Tibial artery (tissue), 4 donors: ENCODE measurements around the gene PGAP3.

Experiments used
- DNase-seq, 2 donors: peaks; one replicate each; pipeline ENCODE4 v3.0.0-alpha.2; 2019
- H3K27ac ChIP-seq, 2 donors: fragments of 200-600 bp; sonication (generic) in 1 of 2; 1 replicate in 1 of 2; 2 replicates in 1 of 2; pipeline ENCODE4 v1.5.1; 2018 to 2019; ENCODE audit warnings: mild to moderate bottlenecking in 1 of 2
- H3K27me3 ChIP-seq, 2 donors: fragments of 200-600 bp; sonication (generic) in 1 of 2; one replicate each; pipeline versions ENCODE4 v1.5.1 to v1.6.0; 2016 to 2019
- H3K36me3 ChIP-seq, 3 donors: fragments of 200-600 bp; sonication (generic) in 2 of 3; one replicate each; pipeline ENCODE4 v1.5.1; 2016 to 2019; ENCODE audit warnings: mild to moderate bottlenecking in 2 of 3
- H3K4me1 ChIP-seq, 4 donors: fragments of 200-600 bp; sonication (generic) in 2 of 4; 1 replicate in 3 of 4; 2 replicates in 1 of 4; pipeline ENCODE4 v1.5.1; 2016 to 2019
- H3K4me3 ChIP-seq, 2 donors: fragments of 200-600 bp; sonication (generic) in 1 of 2; 1 replicate in 1 of 2; 2 replicates in 1 of 2; pipeline ENCODE4 v1.5.1; 2018 to 2019; ENCODE audit warnings: mild to moderate bottlenecking in 2 of 2
- H3K9me3 ChIP-seq, 3 donors: fragments of 200-600 bp; sonication (generic) in 1 of 3; one replicate each; pipeline ENCODE4 v1.5.1; 2016 to 2019
- CTCF ChIP-seq, 2 experiments: fragments of 200-600 bp in 1 of 2; fragments of 450-650 bp in 1 of 2; IDR thresholded peaks; one replicate each; pipeline ENCODE4 v1.5.1; 2017 to 2019; ENCODE audit warnings: antibody characterized with exemption in 2 of 2, mild to moderate bottlenecking in 1 of 2, moderate library complexity in 1 of 2
- intact Hi-C: fragments of 100-400 bp; cut with DNase I; formaldehyde crosslinking; loops from one replicate; pipeline ENCODE4 v1.15.0; 2023; ENCODE audit warnings: low total_unique reads

The PGAP3 gene

GRCh38 chr17:39722965-39723848 is 35.4 kb upstream of the PGAP3 start:
- TF ChIP-seq CTCF (IDR thresholded peaks at IDR 0.05): no peak
- Histone ChIP-seq H3K4me1 (no peaks in the 10 kb centered on the region), H3K27ac (no peak overlapping the region), H3K27me3 (no peaks in the 10 kb centered on the region), H3K9me3 (no peaks in the 10 kb centered on the region), H3K36me3 (peaks cover 59 to 97% (median 69%) of the 10 kb centered on the region in 3 donors), H3K4me3 (no peak overlapping the region)
- DNase-seq: no peak
- intact Hi-C loops: no loop called here

GRCh38 chr17:39722104-39722503 is 34.2 kb upstream of the PGAP3 start:
- intact Hi-C loops: no loop called here
- Histone ChIP-seq H3K9me3 (no peaks in the 10 kb centered on the region), H3K36me3 (peaks cover 67 to 97% (median 67%) of the 10 kb centered on the region in 3 donors)

GRCh38 chr17:39719563-39720355 is 31.9 kb upstream of the PGAP3 start:
- Histone ChIP-seq H3K9me3 (no peaks in the 10 kb centered on the region), H3K4me3 (no peak overlapping the region), H3K4me1 (peaks cover 0 to 15% (median 0%) of the 10 kb centered on the region in 4 donors), H3K27me3 (no peaks in the 10 kb centered on the region), H3K27ac (no peak overlapping the region), H3K36me3 (peaks cover 70 to 97% (median 74%) of the 10 kb centered on the region in 3 donors)
- TF ChIP-seq CTCF (IDR thresholded peaks at IDR 0.05): no peak
- no peak for DNase-seq
- intact Hi-C loops: no loop called here

More at GRCh38 chr17:39722104-39722503, 34.2 kb upstream of the PGAP3 start:
- no peaks in the 10 kb centered on the region for H3K27me3 ChIP-seq
- no peak overlapping the region for H3K27ac ChIP-seq
- DNase-seq: no peak
- no peaks in the 10 kb centered on the region for H3K4me1 ChIP-seq
- H3K4me3 ChIP-seq: no peak overlapping the region
- TF ChIP-seq CTCF (IDR thresholded peaks at IDR 0.05): no peak

- Histone ChIP-seq H3K4me3 (no peak overlapping the region), H3K36me3 (peaks cover 61 to 97% (median 70%) of the 10 kb centered on the region in 3 donors), H3K4me1 (peaks cover 0 to 15% (median 0%) of the 10 kb centered on the region in 4 donors), H3K9me3 (no peaks in the 10 kb centered on the region), H3K27me3 (no peaks in the 10 kb centered on the region), H3K27ac (no peak overlapping the region)
- DNase-seq: no peak
- no peak for TF ChIP-seq CTCF (IDR thresholded peaks at IDR 0.05)
- intact Hi-C loops: no loop called here
Measured at GRCh38 chr17:39717660-39718059, 29.8 kb upstream of the PGAP3 start.

GRCh38 chr17:39716879-39717536 is 29.2 kb upstream of the PGAP3 start:
- H3K36me3 ChIP-seq: peaks cover 62 to 97% (median 70%) of the 10 kb centered on the region in 3 donors
- intact Hi-C loops: no loop called here
- no peaks in the 10 kb centered on the region for H3K9me3 ChIP-seq
- H3K27ac ChIP-seq: no peak overlapping the region
- H3K4me3 ChIP-seq: no peak overlapping the region
- no peaks in the 10 kb centered on the region for H3K27me3 ChIP-seq
- no peak for DNase-seq
- peaks cover 0 to 15% (median 0%) of the 10 kb centered on the region in 4 donors for H3K4me1 ChIP-seq
- TF ChIP-seq CTCF (IDR thresholded peaks at IDR 0.05): no peak
